ENCODE measurements around the gene JPT1. TPM values are rescaled to one million over a fixed set of nuclear protein-coding genes. Genes with fewer than 3 reads are reported as not detected.

Gene JPT1
- total RNA-seq, 1 experiment from 2014 or later: 341 TPM

DNA sequence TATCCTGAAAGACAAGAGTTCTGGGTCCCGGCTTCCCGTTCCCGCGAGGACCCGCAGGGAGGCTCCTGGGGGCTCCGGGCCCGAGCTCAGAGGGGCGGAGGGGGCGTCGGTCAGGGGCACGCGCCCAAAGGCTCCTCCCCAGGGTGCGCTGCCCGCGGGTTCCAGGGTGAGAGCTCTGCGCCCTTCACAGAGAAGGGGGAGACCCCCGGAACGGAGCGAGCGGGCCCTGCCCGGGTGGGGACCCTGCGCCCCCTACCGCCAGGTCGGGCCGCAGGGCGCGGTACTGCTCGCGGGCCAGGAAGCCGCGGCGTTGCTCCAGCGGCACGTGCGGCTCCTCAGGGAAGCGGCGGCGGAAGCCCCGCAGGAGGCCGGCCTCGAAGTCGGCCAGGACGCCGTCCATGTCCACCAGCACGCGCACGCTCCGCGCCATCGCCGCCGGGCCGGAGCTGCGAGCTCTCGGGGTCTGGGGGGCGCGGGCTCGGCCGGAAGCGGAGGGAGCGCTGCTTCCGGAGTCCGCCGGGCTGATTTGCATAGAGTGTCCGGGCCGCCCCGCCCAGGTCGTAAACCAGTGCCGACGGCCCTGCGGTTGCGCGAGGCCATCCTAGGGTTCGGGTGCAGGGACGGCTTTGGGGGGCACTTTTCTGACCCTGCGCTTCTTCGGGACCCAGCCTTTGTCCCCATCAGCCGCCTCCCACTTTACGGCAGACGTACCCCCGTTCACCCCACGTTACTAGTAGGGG lies 22.9 kb downstream of the JPT1 start, which contains the start of gene NT5C (continued):
- TF ChIP-seq, protein P1, sequence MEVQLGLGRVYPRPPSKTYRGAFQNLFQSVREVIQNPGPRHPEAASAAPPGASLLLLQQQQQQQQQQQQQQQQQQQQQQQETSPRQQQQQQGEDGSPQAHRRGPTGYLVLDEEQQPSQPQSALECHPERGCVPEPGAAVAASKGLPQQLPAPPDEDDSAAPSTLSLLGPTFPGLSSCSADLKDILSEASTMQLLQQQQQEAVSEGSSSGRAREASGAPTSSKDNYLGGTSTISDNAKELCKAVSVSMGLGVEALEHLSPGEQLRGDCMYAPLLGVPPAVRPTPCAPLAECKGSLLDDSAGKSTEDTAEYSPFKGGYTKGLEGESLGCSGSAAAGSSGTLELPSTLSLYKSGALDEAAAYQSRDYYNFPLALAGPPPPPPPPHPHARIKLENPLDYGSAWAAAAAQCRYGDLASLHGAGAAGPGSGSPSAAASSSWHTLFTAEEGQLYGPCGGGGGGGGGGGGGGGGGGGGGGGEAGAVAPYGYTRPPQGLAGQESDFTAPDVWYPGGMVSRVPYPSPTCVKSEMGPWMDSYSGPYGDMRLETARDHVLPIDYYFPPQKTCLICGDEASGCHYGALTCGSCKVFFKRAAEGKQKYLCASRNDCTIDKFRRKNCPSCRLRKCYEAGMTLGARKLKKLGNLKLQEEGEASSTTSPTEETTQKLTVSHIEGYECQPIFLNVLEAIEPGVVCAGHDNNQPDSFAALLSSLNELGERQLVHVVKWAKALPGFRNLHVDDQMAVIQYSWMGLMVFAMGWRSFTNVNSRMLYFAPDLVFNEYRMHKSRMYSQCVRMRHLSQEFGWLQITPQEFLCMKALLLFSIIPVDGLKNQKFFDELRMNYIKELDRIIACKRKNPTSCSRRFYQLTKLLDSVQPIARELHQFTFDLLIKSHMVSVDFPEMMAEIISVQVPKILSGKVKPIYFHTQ (CRISPR knock-in tag; IDR thresholded peaks at IDR 0.05): no peak
- TF ChIP-seq TEAD4 (CRISPR knock-in tag; IDR thresholded peaks at IDR 0.05): peak; percentile 74; the same call in 1 of the 2 replicates
- no peak for TF ChIP-seq SOX15 (CRISPR knock-in tag; IDR thresholded peaks at IDR 0.05)
- TF ChIP-seq NFYB (CRISPR knock-in tag; conservative IDR thresholded peaks at IDR 0.05; ENCODE audit: low read depth): peak; percentile 29; the same call in 1 of the 2 replicates
- peak; percentile 87; the same call in 1 of the 2 replicates for TF ChIP-seq ZNF219 (CRISPR knock-in tag; IDR thresholded peaks at IDR 0.05; ENCODE audit: borderline replicate concordance)
- TF ChIP-seq SP1 (CRISPR knock-in tag; conservative IDR thresholded peaks at IDR 0.05): peak; percentile 86
- TF ChIP-seq, protein P2, sequence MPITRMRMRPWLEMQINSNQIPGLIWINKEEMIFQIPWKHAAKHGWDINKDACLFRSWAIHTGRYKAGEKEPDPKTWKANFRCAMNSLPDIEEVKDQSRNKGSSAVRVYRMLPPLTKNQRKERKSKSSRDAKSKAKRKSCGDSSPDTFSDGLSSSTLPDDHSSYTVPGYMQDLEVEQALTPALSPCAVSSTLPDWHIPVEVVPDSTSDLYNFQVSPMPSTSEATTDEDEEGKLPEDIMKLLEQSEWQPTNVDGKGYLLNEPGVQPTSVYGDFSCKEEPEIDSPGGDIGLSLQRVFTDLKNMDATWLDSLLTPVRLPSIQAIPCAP (CRISPR knock-in tag; IDR thresholded peaks at IDR 0.05): peak; percentile 68; the same call in 1 of the 2 replicates
- peak; percentile 93; the same call in 1 of the 2 replicates for TF ChIP-seq ZNF138 (CRISPR knock-in tag; conservative IDR thresholded peaks at IDR 0.05)
- TF ChIP-seq, protein P3, sequence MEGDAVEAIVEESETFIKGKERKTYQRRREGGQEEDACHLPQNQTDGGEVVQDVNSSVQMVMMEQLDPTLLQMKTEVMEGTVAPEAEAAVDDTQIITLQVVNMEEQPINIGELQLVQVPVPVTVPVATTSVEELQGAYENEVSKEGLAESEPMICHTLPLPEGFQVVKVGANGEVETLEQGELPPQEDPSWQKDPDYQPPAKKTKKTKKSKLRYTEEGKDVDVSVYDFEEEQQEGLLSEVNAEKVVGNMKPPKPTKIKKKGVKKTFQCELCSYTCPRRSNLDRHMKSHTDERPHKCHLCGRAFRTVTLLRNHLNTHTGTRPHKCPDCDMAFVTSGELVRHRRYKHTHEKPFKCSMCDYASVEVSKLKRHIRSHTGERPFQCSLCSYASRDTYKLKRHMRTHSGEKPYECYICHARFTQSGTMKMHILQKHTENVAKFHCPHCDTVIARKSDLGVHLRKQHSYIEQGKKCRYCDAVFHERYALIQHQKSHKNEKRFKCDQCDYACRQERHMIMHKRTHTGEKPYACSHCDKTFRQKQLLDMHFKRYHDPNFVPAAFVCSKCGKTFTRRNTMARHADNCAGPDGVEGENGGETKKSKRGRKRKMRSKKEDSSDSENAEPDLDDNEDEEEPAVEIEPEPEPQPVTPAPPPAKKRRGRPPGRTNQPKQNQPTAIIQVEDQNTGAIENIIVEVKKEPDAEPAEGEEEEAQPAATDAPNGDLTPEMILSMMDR (IDR thresholded peaks at IDR 0.05): peak; percentile 59
- TF ChIP-seq FOXK1 (CRISPR knock-in tag; IDR thresholded peaks at IDR 0.05): peak; percentile 83
- TF ChIP-seq ZNF263 (CRISPR knock-in tag; IDR thresholded peaks at IDR 0.05; ENCODE audit: low read depth): peak; percentile 54; the same call in 1 of the 2 replicates
- TF ChIP-seq, protein P4, sequence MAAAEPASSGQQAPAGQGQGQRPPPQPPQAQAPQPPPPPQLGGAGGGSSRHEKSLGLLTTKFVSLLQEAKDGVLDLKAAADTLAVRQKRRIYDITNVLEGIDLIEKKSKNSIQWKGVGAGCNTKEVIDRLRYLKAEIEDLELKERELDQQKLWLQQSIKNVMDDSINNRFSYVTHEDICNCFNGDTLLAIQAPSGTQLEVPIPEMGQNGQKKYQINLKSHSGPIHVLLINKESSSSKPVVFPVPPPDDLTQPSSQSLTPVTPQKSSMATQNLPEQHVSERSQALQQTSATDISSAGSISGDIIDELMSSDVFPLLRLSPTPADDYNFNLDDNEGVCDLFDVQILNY (CRISPR knock-in tag; IDR thresholded peaks at IDR 0.05): peak; percentile 96
- TF ChIP-seq JUN (CRISPR knock-in tag; IDR thresholded peaks at IDR 0.05): peak; percentile 81
- TF ChIP-seq, protein P5, sequence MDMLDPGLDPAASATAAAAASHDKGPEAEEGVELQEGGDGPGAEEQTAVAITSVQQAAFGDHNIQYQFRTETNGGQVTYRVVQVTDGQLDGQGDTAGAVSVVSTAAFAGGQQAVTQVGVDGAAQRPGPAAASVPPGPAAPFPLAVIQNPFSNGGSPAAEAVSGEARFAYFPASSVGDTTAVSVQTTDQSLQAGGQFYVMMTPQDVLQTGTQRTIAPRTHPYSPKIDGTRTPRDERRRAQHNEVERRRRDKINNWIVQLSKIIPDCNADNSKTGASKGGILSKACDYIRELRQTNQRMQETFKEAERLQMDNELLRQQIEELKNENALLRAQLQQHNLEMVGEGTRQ (CRISPR knock-in tag; IDR thresholded peaks at IDR 0.05): peak; percentile 74
- peak; percentile 75; the same call in 1 of the 2 replicates for TF ChIP-seq CREM (CRISPR knock-in tag; IDR thresholded peaks at IDR 0.05)

DNA sequence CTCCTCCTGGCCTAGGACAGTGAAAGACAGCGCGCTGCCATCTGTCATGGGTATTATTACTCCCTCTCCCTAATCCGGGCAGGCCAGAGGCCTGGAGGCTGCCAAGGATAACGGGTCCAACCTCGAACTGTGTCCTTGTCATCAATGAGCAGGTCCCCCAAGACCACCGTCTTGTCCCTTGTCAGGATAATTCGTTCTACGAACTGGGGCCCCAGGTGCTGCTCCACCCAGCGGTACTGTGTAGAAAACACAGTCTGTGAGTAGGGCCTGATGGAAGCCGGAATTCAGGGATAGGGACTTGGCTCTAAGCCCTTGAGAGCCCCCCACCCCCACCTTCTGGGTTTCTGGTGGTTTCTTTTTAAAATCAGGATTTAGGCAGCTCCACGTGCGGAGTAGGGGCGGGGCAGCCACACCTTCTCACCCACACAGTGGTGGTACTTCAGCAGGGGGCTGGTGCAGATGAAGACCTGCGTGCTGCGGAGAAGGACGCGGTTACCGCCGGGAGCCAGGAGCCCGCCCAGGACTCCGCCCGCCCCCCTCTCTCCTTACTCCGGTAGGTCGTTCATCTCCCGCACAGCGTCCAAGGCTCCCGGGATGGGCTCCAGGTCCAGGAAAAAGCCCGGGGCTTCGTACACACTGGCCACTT lies 23.6 kb downstream of the JPT1 start:
- H3K36me3 Mint-ChIP-seq: peaks cover 19% of the 10 kb centered on the region
- DNase-seq (ENCODE audit: low spot score) (peak; percentile 75), ATAC-seq (peak; percentile 52)
- CTCF ChIA-PET: interaction anchor here (0.6 to 7.3 kb wide), 27 partner anchors 12 to 282 kb away, joined by 3 to 84 read pairs (median 6); partner anchors contain the start of genes ARMC7, HID1, JPT1 and MIF4GD
- H3K9me3 Mint-ChIP-seq: no peaks in the 10 kb centered on the region
- POLR2A ChIA-PET: interaction anchor here (0.5 to 2.1 kb wide), 9 partner anchors 17 to 84 kb away, joined by 3 to 8 read pairs (median 3); partner anchors contain the start of genes ARMC7, ATP5PD and KCTD2
- peak overlapping the region; percentile 84 for H3K4me3 Mint-ChIP-seq
- peak overlapping the region; percentile 87; the same call in 1 of the 2 replicates for H3K27ac Mint-ChIP-seq
- H3K27me3 Mint-ChIP-seq (ENCODE audit: low read depth): no peaks in the 10 kb centered on the region
- peaks cover 27% of the 10 kb centered on the region for H3K4me1 Mint-ChIP-seq
- TF ChIP-seq, protein P6, sequence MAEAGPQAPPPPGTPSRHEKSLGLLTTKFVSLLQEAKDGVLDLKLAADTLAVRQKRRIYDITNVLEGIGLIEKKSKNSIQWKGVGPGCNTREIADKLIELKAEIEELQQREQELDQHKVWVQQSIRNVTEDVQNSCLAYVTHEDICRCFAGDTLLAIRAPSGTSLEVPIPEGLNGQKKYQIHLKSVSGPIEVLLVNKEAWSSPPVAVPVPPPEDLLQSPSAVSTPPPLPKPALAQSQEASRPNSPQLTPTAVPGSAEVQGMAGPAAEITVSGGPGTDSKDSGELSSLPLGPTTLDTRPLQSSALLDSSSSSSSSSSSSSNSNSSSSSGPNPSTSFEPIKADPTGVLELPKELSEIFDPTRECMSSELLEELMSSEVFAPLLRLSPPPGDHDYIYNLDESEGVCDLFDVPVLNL (CRISPR knock-in tag; IDR thresholded peaks at IDR 0.05; ENCODE audit: borderline replicate concordance, low read depth): no peak
- TF ChIP-seq, protein P7, sequence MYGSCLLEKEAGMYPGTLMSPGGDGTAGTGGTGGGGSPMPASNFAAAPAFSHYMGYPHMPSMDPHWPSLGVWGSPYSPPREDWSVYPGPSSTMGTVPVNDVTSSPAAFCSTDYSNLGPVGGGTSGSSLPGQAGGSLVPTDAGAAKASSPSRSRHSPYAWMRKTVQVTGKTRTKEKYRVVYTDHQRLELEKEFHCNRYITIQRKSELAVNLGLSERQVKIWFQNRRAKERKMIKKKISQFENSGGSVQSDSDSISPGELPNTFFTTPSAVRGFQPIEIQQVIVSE (CRISPR knock-in tag; IDR thresholded peaks at IDR 0.05; ENCODE audit: borderline replicate concordance): no peak
- TF ChIP-seq SP1 (CRISPR knock-in tag; conservative IDR thresholded peaks at IDR 0.05) (no peak), ZNF671 (CRISPR knock-in tag; IDR thresholded peaks at IDR 0.05) (no peak), OVOL2 (CRISPR knock-in tag; IDR thresholded peaks at IDR 0.05; ENCODE audit: borderline replicate concordance) (no peak), ZNF416 (CRISPR knock-in tag; IDR thresholded peaks at IDR 0.05) (no peak), SMAD4 (CRISPR knock-in tag; IDR thresholded peaks at IDR 0.05) (no peak)
- TF ChIP-seq, protein P4 (CRISPR knock-in tag; IDR thresholded peaks at IDR 0.05): no peak
- TF ChIP-seq, protein P8, sequence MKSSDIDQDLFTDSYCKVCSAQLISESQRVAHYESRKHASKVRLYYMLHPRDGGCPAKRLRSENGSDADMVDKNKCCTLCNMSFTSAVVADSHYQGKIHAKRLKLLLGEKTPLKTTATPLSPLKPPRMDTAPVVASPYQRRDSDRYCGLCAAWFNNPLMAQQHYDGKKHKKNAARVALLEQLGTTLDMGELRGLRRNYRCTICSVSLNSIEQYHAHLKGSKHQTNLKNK (CRISPR knock-in tag; IDR thresholded peaks at IDR 0.05): no peak
